IPS DF 6.9 (cell line): ENCODE results near the gene PDE10A.
A peak's percentile ranks its signal among the peaks of the same experiment; 100 is the strongest.

Experiments used
- DNase-seq: peaks from one replicate; pipeline ENCODE4 v3.0.0-alpha.2; 2013; ENCODE audit warnings: low read depth, low spot score
- H3K27ac ChIP-seq: one replicate; pipeline ENCODE4 v1.5.1; 2013; ENCODE audit warnings: low read length, control low read depth
- H3K27me3 ChIP-seq: 2 replicates; pipeline ENCODE4 v1.6.1; 2013; ENCODE audit warnings: mild to moderate bottlenecking, low read length; ENCODE audit not compliant: control insufficient read depth, insufficient read depth
- H3K36me3 ChIP-seq: 2 replicates; pipeline ENCODE4 v1.6.1; 2013; ENCODE audit warnings: low read length; ENCODE audit not compliant: control insufficient read depth, insufficient read depth
- H3K4me1 ChIP-seq: 2 replicates; pipeline ENCODE4 v1.6.1; 2013; ENCODE audit warnings: low read length; ENCODE audit not compliant: control insufficient read depth, insufficient read depth
- H3K4me3 ChIP-seq: 2 replicates; pipeline ENCODE4 v1.5.1; 2013; ENCODE audit warnings: mild to moderate bottlenecking, low read length
- H3K9me3 ChIP-seq: 2 replicates; pipeline ENCODE4 v1.6.1; 2013; ENCODE audit warnings: low read length, inconsistent platforms; ENCODE audit not compliant: control insufficient read depth, insufficient read depth
- WGBS: extraction: QIAGEN DNeasy Blood & Tissue Kit; methylation state at CpG from one replicate; pipeline ENCODE4 v1.1.7; 2013; ENCODE audit warnings: mixed read lengths, missing lambda C conversion rate; ENCODE audit not compliant: insufficient read length, insufficient coverage; 5-methylcytosine and 5-hydroxymethylcytosine counted together

PDE10A gene

DNA sequence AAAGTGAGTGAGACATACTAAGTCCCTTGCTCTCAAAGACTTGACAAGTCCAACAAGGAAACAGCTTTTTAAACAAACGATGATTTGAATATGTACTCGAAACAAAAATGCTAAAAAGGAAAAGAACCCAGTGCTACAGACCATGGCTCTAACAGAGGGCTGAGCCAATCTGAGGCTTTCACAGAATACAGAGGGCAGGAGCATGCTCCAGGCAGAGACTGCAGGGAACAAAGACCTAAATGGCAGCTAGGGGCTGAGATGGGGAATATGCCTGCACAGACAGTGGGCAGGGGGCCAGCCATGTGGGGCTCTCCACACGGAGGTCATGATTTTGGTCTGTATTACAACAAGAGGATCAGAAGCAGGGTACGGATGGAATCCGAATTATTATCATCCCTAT lies 322.5 kb downstream of the PDE10A start:
- WGBS, result no CpG with 5 or more reads among the region's 5 CpGs
- Histone ChIP-seq H3K4me3 (no peak overlapping the region), H3K27ac (no peak overlapping the region), H3K4me1 (no peaks in the 10 kb centered on the region), H3K9me3 (no peaks in the 10 kb centered on the region), H3K27me3 (no peaks in the 10 kb centered on the region), H3K36me3 (no peaks in the 10 kb centered on the region; the same call in 1 of the 2 replicates)
- DNase-seq, result no peak

DNA sequence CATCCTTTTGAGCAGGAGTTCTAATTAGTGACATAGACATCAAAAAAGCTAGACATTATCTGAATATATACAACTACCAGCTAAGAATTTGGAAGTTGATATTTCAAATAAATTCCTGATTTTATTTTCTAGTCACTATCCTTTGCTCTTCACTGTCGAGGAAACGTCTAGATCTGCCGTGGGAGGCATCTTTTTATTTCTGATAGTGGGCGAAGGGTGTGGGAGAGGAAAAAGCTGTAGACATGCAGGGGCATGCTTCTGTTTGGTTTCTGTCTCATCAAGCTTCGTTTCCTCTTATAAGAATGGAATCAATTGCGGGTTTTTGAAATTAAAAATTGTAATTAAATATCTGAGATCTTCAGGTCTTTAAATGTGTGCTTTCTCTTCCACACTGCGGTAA lies 337.4 kb downstream of the PDE10A start:
- WGBS, result no CpG with 5 or more reads among the region's 7 CpGs
- H3K9me3 ChIP-seq, result no peaks in the 10 kb centered on the region; the same call in 1 of the 2 replicates
- DNase-seq, result no peak
- H3K4me3 ChIP-seq, result no peak overlapping the region
- no peaks in the 10 kb centered on the region for H3K36me3 ChIP-seq
- no peaks in the 10 kb centered on the region for H3K27me3 ChIP-seq
- H3K27ac ChIP-seq, result no peak overlapping the region
- no peaks in the 10 kb centered on the region for H3K4me1 ChIP-seq

- H3K4me3 ChIP-seq, result no peak overlapping the region
- H3K27ac ChIP-seq, result no peak overlapping the region
- H3K9me3 ChIP-seq, result no peaks in the 10 kb centered on the region; the same call in 1 of the 2 replicates
- no peaks in the 10 kb centered on the region for H3K36me3 ChIP-seq
- DNase-seq, result no peak
- H3K27me3 ChIP-seq, result no peaks in the 10 kb centered on the region
- WGBS, result no CpG with 5 or more reads among the region's 1 CpG
- no peaks in the 10 kb centered on the region for H3K4me1 ChIP-seq
Measured at GRCh38 chr6:165321555-165322145, 341.4 kb downstream of the PDE10A start.

- no peak overlapping the region for H3K4me3 ChIP-seq
- no peak for DNase-seq
- no peaks in the 10 kb centered on the region for H3K4me1 ChIP-seq
- no peaks in the 10 kb centered on the region; the same call in 1 of the 2 replicates for H3K9me3 ChIP-seq
- no peak overlapping the region for H3K27ac ChIP-seq
- no peaks in the 10 kb centered on the region for H3K27me3 ChIP-seq
- no CpG with 5 or more reads among the region's 3 CpGs for WGBS
- H3K36me3 ChIP-seq, result no peaks in the 10 kb centered on the region
Measured at GRCh38 chr6:165321150-165321549, 341.9 kb downstream of the PDE10A start.

DNA sequence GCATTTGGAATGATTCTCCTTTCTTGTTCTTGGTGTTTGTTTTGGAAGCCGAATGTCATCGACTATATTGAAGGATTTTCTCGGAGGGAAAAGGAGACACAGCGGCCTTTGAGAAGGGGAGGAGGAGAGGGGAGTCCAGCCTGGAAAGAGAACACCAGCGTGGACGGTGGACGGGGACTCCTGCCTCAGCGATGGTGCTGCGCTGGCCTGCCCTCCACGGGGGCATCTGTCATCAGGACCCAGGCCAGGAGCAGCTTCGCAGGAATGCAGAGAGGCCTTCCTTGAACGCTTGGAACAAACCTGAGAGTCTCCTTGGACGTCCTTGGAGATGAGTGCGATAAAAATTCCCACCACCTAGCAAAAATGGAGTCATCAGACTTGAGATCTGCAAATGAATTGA lies 345.3 kb downstream of the PDE10A start:
- no peaks in the 10 kb centered on the region for H3K36me3 ChIP-seq
- no peaks in the 10 kb centered on the region; the same call in 1 of the 2 replicates for H3K9me3 ChIP-seq
- WGBS, result no CpG with 5 or more reads among the region's 14 CpGs
- H3K4me3 ChIP-seq, result no peak overlapping the region
- H3K27ac ChIP-seq, result no peak overlapping the region
- no peaks in the 10 kb centered on the region for H3K27me3 ChIP-seq
- no peaks in the 10 kb centered on the region for H3K4me1 ChIP-seq
- no peak for DNase-seq

GRCh38 chr6:165308926-165309731 lies 353.9 kb downstream of the PDE10A start, which contains the start of gene C6orf118:
Gene C6orf118, minus strand, starts transcription at chr6:165309605. Its CDS starts 19 bp downstream, at chr6:165309586.
- WGBS, result no CpG with 5 or more reads among the region's 35 CpGs
- Histone ChIP-seq H3K36me3 (no peaks in the 10 kb centered on the region), H3K4me3 (peak within 1 kb of the TSS; percentile 40; the same call in 1 of the 2 replicates), H3K27me3 (peaks cover 5% of the 10 kb centered on the region), H3K9me3 (no peaks in the 10 kb centered on the region), H3K4me1 (no peaks in the 10 kb centered on the region), H3K27ac (no peak within 1 kb of the TSS)
- peak; percentile 76 for DNase-seq

- no peak for DNase-seq
- no peaks in the 10 kb centered on the region for H3K36me3 ChIP-seq
- no peaks in the 10 kb centered on the region for H3K9me3 ChIP-seq
- no CpG with 5 or more reads among the region's 3 CpGs for WGBS
- H3K4me1 ChIP-seq, result no peaks in the 10 kb centered on the region
- H3K27me3 ChIP-seq, result peaks cover 5% of the 10 kb centered on the region
- H3K4me3 ChIP-seq, result no peak overlapping the region
- no peak overlapping the region for H3K27ac ChIP-seq
Measured at GRCh38 chr6:165306955-165307354, 356.1 kb downstream of the PDE10A start.

DNA sequence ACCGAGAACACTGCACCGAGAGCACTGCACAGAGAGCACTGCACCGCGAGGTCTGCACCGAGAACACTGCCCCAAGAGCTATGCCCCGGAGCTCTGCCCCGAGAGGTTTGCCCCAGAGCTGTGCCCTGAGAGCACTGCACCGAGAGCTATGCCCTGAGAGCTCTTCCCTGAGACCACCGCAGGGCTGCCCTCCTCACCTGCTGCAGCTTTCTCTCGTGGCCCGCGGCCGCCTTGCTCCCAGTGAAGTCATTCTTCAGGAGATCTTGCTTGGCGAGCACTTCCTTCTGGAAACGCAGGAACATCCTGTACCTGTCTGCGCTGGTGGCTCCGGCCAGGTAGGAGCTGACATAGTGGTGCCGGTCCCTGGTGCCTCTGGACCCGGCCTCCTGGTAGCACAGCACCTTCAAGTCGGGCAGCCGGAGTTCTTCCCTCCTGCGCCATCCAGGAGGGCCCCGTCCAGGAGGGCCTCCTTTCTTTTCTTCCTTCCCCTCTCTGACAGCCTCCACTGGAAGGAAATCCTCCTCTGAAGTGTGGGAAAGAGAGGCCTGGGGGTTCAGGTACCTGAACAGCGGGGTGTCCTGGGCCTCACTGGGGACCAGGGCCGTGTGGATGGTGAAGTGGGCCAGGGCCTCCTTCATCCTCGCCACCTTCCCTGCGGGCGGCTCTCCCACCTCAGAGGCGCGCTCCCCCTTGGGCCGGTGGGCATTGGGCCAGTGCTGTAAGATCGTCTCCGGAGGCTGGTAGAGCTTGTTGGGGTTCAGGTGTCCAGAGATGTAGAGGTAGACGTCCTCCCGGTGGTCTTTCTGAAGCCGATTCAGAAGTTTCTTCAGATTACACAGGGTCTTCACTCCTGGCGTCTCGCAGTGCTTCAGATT lies 361.4 kb downstream of the PDE10A start:
- DNase-seq, result no peak
- WGBS, result no CpG with 5 or more reads among the region's 38 CpGs
- H3K36me3 ChIP-seq, result no peaks in the 10 kb centered on the region
- H3K9me3 ChIP-seq, result no peaks in the 10 kb centered on the region
- no peak overlapping the region for H3K4me3 ChIP-seq
- H3K4me1 ChIP-seq, result no peaks in the 10 kb centered on the region
- H3K27ac ChIP-seq, result no peak overlapping the region
- H3K27me3 ChIP-seq, result no peaks in the 10 kb centered on the region

DNA sequence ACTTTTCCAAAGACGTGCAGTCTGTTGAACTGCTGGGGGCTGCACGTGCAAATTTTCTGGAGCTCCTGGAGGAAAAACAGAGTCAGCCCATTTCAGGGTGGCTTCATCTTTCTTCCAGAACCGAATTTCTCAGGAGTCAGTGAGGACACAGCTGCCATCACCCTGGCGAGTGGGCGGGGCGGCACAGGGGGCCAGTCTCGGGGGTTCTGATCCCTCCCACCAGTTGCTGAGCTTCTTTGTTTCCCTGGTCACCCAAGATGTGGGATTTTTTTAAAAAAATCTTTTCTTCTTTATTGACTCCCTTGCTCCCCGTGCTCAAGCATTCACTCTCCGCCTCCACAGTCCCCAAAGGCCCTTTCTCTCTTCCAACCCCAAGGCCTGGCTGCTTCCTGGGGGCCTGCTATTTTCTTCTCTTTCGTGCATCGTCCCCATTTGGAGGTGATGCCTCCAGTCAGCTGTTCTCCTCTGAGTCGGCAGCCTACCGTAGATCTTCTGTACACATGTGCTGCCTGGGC lies 362.6 kb downstream of the PDE10A start:
- no peaks in the 10 kb centered on the region for H3K9me3 ChIP-seq
- H3K4me3 ChIP-seq, result no peak overlapping the region
- no CpG with 5 or more reads among the region's 13 CpGs for WGBS

DNA sequence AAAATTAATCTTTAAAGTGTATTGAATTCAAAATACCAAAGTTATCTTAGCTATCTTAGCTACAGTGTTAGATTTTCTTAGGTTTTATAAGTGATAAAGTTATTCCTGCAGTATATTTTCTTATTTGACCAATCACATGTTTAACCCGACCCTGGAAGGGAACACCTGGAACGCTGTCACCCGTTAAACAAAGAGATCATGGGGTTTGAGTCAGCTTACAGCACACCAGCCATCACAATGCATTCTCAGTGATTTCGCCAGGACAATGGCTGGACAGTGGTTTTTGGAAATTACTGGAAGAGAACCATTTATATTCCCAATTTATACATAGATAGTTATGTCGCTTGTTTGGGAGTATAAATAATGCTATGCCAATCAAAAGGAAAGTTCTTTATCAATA lies 364.2 kb downstream of the PDE10A start:
- Histone ChIP-seq H3K36me3 (no peaks in the 10 kb centered on the region), H3K4me3 (no peak overlapping the region), H3K9me3 (no peaks in the 10 kb centered on the region), H3K27me3 (no peaks in the 10 kb centered on the region), H3K4me1 (no peaks in the 10 kb centered on the region), H3K27ac (no peak overlapping the region)
- WGBS, result no CpG with 5 or more reads among the region's 5 CpGs
- DNase-seq, result no peak

More for the DNA sequence above, 362.6 kb downstream of the PDE10A start:
- DNase-seq, result no peak
- Histone ChIP-seq H3K4me1 (no peaks in the 10 kb centered on the region), H3K27ac (no peak overlapping the region), H3K27me3 (no peaks in the 10 kb centered on the region), H3K36me3 (no peaks in the 10 kb centered on the region)
